HepG2 (cell line): Measurements from ENCODE around the gene MAJIN. TPM values are rescaled to one million over a fixed set of nuclear protein-coding genes. Genes with fewer than 3 reads are reported as not detected.

Experiments
- ATAC-seq: fragments of 200-7000 bp; cut with Tn5 transposase; 3 replicates; pipeline ENCODE4 v1.9.1; 2020; ENCODE audit warnings: mild to moderate bottlenecking, moderate library complexity
- BruUV-seq: library from RNA; stranded (reverse); fragments of 400-500 nt; replicated peaks from 2 replicates; lab custom pipeline; 2021; lab: Mats Ljungman, UMichigan
- CTCF ChIA-PET: fragments of 300-600 bp; formaldehyde crosslinking; extraction: SDS; loops from one replicate; lab custom pipeline; 2021; ENCODE audit warnings: low total read pairs, inconsistent platforms, low intra/inter-chr PET ratio; lab: Yijun Ruan, JAX
- POLR2A ChIA-PET: fragments of 350-600 bp; sonication (Branson Sonifier 250); formaldehyde crosslinking; loops from one replicate; lab custom pipeline; 2020; ENCODE audit warnings: antibody characterized with exemption, inconsistent platforms; lab: Yijun Ruan, JAX
- DNase-seq: peaks from one replicate; pipeline ENCODE4 v3.0.0-alpha.2; 2015; ENCODE audit warnings: low spot score
- FAIRE-seq: peaks from 3 replicates; lab custom pipeline; 2011; peaks lifted over from hg19 to GRCh38; lab: Jason Lieb, UNC
- H2AFZ ChIP-seq: one replicate; pipeline ENCODE4 v1.6.1; 2011; ENCODE audit warnings: low read length, inconsistent platforms
- H3K27ac ChIP-seq: fragments of 300-600 bp; 3 replicates; pipeline ENCODE4 v1.8.0; 2011; ENCODE audit warnings: mixed run types, mild to moderate bottlenecking, mixed read lengths, low read length, inconsistent platforms; ENCODE audit not compliant: insufficient read depth; ENCODE audit errors: extremely low read length
- H3K27me3 ChIP-seq, 2 experiments: fragments of 200-600 bp in 1 of 2; 2 replicates in 1 of 2; 3 replicates in 1 of 2; pipeline versions ENCODE4 v1.6.0 to v1.8.0; 2011; ENCODE audit warnings: low read length in 2 of 2, mild to moderate bottlenecking in 2 of 2, moderate library complexity in 2 of 2, inconsistent platforms in 1 of 2; ENCODE audit not compliant: insufficient read depth in 2 of 2, control insufficient read depth in 1 of 2
- H3K36me3 ChIP-seq, 2 experiments: fragments of 200-600 bp in 1 of 2; replicated peaks in 1 of 2; 2 replicates in 1 of 2; 3 replicates in 1 of 2; pipeline versions ENCODE4 v1.5.1 to v1.8.0; 2011; ENCODE audit warnings: low read length in 2 of 2, inconsistent platforms in 1 of 2; ENCODE audit not compliant: insufficient read depth in 2 of 2, control insufficient read depth in 1 of 2
- H3K4me1 ChIP-seq: 2 replicates; pipeline ENCODE4 v1.5.1; 2012; ENCODE audit warnings: low read length, inconsistent platforms; ENCODE audit not compliant: insufficient read depth
- H3K4me2 ChIP-seq: 2 replicates; pipeline ENCODE4 v1.6.0; 2011; ENCODE audit warnings: low read depth, low read length, inconsistent platforms
- H3K4me3 ChIP-seq, 3 experiments: fragments of 200-600 bp in 1 of 3; sonication (generic), shearing (Covaris generic) in 1 of 3; replicated peaks in 1 of 3; 2 replicates each; pipeline ENCODE4 v1.5.1; 2011 to 2016; ENCODE audit warnings: low read length in 3 of 3, inconsistent platforms in 2 of 3, low read depth in 2 of 3, mild to moderate bottlenecking in 2 of 3, control low read depth in 1 of 3, mixed read lengths in 1 of 3; ENCODE audit not compliant: insufficient read depth in 1 of 3
- H3K79me2 ChIP-seq: one replicate; pipeline ENCODE4 v1.6.1; 2011; ENCODE audit warnings: low read length, inconsistent platforms; ENCODE audit not compliant: insufficient read depth
- H3K9ac ChIP-seq: 2 replicates; pipeline ENCODE4 v1.6.0; 2011; ENCODE audit warnings: mild to moderate bottlenecking, low read depth, low read length, inconsistent platforms; ENCODE audit not compliant: insufficient read depth
- H3K9me3 ChIP-seq: 2 replicates; pipeline ENCODE4 v1.5.1; 2012; ENCODE audit warnings: mild to moderate bottlenecking, low read length
- H4K20me1 ChIP-seq: 2 replicates; pipeline ENCODE4 v1.6.0; 2011; ENCODE audit warnings: inconsistent platforms, mild to moderate bottlenecking, low read length, moderate library complexity; ENCODE audit not compliant: insufficient read depth
- EEA1 ChIP-seq: sonication (generic); formaldehyde crosslinking; IDR thresholded peaks from 2 replicates; pipeline ENCODE4 v1.5.1; 2020; ENCODE audit warnings: mild to moderate bottlenecking, missing genetic modification reagents, borderline replicate concordance
- HNRNPUL1 ChIP-seq: fragments of 200-400 bp; formaldehyde crosslinking; IDR thresholded peaks from 2 replicates; pipeline ENCODE4 v1.6.1; 2017; ENCODE audit warnings: low read depth, mild to moderate bottlenecking, low read length, moderate library complexity
- MTA3 ChIP-seq: sonication (generic); formaldehyde crosslinking; IDR thresholded peaks from 2 replicates; pipeline ENCODE4 v1.4.0; 2020; ENCODE audit warnings: missing genetic modification reagents
- NFRKB ChIP-seq: fragments of 450-650 bp; IDR thresholded peaks from 2 replicates; pipeline ENCODE4 v1.6.1; 2017
- NR2C2 ChIP-seq: sonication (generic); formaldehyde crosslinking; IDR thresholded peaks from 2 replicates; pipeline ENCODE4 v1.4.0; 2020; ENCODE audit warnings: missing genetic modification reagents, mild to moderate bottlenecking, moderate library complexity, borderline replicate concordance
- ZFY ChIP-seq: sonication (generic); formaldehyde crosslinking; IDR thresholded peaks from 2 replicates; pipeline ENCODE4 v1.4.0; 2020; ENCODE audit warnings: missing genetic modification reagents
- ZNF160 ChIP-seq: sonication (generic); formaldehyde crosslinking; IDR thresholded peaks from 2 replicates; pipeline ENCODE4 v1.8.0; 2022; ENCODE audit warnings: mild to moderate bottlenecking, inconsistent platforms, missing genetic modification reagents
- ZNF335 ChIP-seq: sonication (generic); formaldehyde crosslinking; IDR thresholded peaks from 2 replicates; pipeline ENCODE4 v1.4.0; 2020; ENCODE audit warnings: missing genetic modification reagents
- ZNF660 ChIP-seq: sonication (generic); formaldehyde crosslinking; IDR thresholded peaks from 2 replicates; pipeline ENCODE4 v1.5.1; 2020; ENCODE audit warnings: mild to moderate bottlenecking, low read depth, missing genetic modification reagents, borderline replicate concordance
- WGBS: methylation state at CpG from one replicate; pipeline ENCODE4 v1.1.6; 2017; ENCODE audit warnings: low lambda C conversion rate; 5-methylcytosine and 5-hydroxymethylcytosine counted together
- in situ Hi-C: cut with HindIII; loops from 2 replicates; pipeline ENCODE4 v1.10.0; 2017; ENCODE audit warnings: low pct_unique_long_range_greater_than_20kb; ENCODE audit not compliant: extremely low pct_ligation_motif_present
- intact Hi-C: fragments of 100-400 bp; cut with micrococcal nuclease; formaldehyde crosslinking; loops from one replicate; pipeline ENCODE4 v1.10.0; 2022; ENCODE audit not compliant: unreplicated experiment
- polyA plus RNA-seq, 8 experiments: library from polyadenylated mRNA; depleted of rRNA in 3 of 8; stranded (reverse) in 7 of 8; unstranded in 1 of 8; fragments of >200 nt; fragmentation: Illumina TruSeq in 4 of 8; extraction: Trizol in 4 of 8; gene quantifications; 2 replicates each; pipeline versions ENCODE4 v1.2.1 to v1.2.3, GENCODE V29; 2011 to 2016; ENCODE audit warnings: low read depth in 4 of 8, missing spikeins in 1 of 8, mixed read lengths in 1 of 8; ENCODE audit not compliant: insufficient read depth in 1 of 8
- total RNA-seq, 5 experiments: library from RNA; depleted of rRNA; stranded (reverse); fragments of >200 nt; fragmentation: Illumina TruSeq; extraction: Trizol; gene quantifications; 2 replicates each; pipeline ENCODE4 v1.2.3, GENCODE V29; 2016; ENCODE audit warnings: low read depth in 1 of 5
- TF ChIP-seq, protein P1 (sequence below): sonication (generic); formaldehyde crosslinking; IDR thresholded peaks from 2 replicates; pipeline ENCODE4 v1.4.0; 2020; ENCODE audit warnings: low read depth, mild to moderate bottlenecking, missing genetic modification reagents
- TF ChIP-seq, protein P2 (sequence below): sonication (generic); formaldehyde crosslinking; IDR thresholded peaks from 2 replicates; pipeline ENCODE4 v1.4.0; 2020; ENCODE audit warnings: missing genetic modification reagents, borderline replicate concordance
- TF ChIP-seq, protein P3 (sequence below): sonication (generic); formaldehyde crosslinking; IDR thresholded peaks from 2 replicates; pipeline ENCODE4 v1.4.0; 2020; ENCODE audit warnings: missing genetic modification reagents

MAJIN gene
- total and polyA plus RNA-seq, 2 of the 13 experiments (the other 11 are each of a cell fraction or from before 2014, with no cell fraction given): not detected

DNA sequence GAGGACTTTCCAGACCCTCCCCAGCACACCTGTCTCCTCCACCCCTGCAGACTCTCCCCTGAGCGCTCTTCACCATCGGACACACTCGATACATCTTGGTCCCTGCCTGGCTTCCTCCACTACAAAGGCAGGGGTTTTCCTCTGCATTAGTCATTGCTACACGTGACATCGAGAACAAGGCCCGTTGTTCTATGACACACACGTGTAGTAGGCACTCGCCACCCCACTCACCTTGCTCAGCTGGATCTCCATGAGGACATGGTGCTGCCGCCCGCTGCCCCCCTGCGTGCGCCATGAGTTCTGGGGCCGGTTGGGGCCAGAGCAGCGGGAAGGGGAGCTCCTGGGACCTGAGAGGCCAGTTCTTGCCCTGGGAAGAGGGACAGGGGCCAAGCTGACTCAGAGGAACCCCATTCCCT, 71.6 kb downstream of the MAJIN start:
- ATAC-seq (no peak), FAIRE-seq (no peak), DNase-seq (no peak)
- peaks cover 24 to 33% of the 10 kb centered on the region in 2 experiments; a peak in 4 of 5 replicates for H3K36me3 ChIP-seq
- ChIA-PET CTCF (no interaction called here), POLR2A (interaction anchor here (1.3 kb wide), 1 partner anchor 16 kb away, joined by 6 read pairs; no protein-coding TSS in a partner anchor)
- H4K20me1 ChIP-seq: no peaks in the 10 kb centered on the region
- no peaks in the 10 kb centered on the region for H3K9me3 ChIP-seq
- no peak overlapping the region for H3K27ac ChIP-seq
- TF ChIP-seq, protein P1, sequence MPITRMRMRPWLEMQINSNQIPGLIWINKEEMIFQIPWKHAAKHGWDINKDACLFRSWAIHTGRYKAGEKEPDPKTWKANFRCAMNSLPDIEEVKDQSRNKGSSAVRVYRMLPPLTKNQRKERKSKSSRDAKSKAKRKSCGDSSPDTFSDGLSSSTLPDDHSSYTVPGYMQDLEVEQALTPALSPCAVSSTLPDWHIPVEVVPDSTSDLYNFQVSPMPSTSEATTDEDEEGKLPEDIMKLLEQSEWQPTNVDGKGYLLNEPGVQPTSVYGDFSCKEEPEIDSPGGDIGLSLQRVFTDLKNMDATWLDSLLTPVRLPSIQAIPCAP (CRISPR knock-in tag): no peak
- TF ChIP-seq MTA3 (CRISPR knock-in tag) (no peak), ZNF335 (CRISPR knock-in tag) (no peak), EEA1 (no peak), ZFY (CRISPR knock-in tag) (no peak), NFRKB (no peak), NR2C2 (CRISPR knock-in tag) (no peak), ZNF660 (no peak), ZNF160 (no peak), HNRNPUL1 (no peak)
- TF ChIP-seq, protein P2, sequence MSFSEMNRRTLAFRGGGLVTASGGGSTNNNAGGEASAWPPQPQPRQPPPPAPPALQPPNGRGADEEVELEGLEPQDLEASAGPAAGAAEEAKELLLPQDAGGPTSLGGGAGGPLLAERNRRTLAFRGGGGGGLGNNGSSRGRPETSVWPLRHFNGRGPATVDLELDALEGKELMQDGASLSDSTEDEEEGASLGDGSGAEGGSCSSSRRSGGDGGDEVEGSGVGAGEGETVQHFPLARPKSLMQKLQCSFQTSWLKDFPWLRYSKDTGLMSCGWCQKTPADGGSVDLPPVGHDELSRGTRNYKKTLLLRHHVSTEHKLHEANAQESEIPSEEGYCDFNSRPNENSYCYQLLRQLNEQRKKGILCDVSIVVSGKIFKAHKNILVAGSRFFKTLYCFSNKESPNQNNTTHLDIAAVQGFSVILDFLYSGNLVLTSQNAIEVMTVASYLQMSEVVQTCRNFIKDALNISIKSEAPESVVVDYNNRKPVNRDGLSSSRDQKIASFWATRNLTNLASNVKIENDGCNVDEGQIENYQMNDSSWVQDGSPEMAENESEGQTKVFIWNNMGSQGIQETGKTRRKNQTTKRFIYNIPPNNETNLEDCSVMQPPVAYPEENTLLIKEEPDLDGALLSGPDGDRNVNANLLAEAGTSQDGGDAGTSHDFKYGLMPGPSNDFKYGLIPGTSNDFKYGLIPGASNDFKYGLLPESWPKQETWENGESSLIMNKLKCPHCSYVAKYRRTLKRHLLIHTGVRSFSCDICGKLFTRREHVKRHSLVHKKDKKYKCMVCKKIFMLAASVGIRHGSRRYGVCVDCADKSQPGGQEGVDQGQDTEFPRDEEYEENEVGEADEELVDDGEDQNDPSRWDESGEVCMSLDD (CRISPR knock-in tag): no peak
- TF ChIP-seq, protein P3, sequence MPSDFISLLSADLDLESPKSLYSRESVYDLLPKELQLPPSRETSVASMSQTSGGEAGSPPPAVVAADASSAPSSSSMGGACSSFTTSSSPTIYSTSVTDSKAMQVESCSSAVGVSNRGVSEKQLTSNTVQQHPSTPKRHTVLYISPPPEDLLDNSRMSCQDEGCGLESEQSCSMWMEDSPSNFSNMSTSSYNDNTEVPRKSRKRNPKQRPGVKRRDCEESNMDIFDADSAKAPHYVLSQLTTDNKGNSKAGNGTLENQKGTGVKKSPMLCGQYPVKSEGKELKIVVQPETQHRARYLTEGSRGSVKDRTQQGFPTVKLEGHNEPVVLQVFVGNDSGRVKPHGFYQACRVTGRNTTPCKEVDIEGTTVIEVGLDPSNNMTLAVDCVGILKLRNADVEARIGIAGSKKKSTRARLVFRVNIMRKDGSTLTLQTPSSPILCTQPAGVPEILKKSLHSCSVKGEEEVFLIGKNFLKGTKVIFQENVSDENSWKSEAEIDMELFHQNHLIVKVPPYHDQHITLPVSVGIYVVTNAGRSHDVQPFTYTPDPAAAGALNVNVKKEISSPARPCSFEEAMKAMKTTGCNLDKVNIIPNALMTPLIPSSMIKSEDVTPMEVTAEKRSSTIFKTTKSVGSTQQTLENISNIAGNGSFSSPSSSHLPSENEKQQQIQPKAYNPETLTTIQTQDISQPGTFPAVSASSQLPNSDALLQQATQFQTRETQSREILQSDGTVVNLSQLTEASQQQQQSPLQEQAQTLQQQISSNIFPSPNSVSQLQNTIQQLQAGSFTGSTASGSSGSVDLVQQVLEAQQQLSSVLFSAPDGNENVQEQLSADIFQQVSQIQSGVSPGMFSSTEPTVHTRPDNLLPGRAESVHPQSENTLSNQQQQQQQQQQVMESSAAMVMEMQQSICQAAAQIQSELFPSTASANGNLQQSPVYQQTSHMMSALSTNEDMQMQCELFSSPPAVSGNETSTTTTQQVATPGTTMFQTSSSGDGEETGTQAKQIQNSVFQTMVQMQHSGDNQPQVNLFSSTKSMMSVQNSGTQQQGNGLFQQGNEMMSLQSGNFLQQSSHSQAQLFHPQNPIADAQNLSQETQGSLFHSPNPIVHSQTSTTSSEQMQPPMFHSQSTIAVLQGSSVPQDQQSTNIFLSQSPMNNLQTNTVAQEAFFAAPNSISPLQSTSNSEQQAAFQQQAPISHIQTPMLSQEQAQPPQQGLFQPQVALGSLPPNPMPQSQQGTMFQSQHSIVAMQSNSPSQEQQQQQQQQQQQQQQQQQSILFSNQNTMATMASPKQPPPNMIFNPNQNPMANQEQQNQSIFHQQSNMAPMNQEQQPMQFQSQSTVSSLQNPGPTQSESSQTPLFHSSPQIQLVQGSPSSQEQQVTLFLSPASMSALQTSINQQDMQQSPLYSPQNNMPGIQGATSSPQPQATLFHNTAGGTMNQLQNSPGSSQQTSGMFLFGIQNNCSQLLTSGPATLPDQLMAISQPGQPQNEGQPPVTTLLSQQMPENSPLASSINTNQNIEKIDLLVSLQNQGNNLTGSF (CRISPR knock-in tag): no peak
- H3K79me2 ChIP-seq: no peaks in the 10 kb centered on the region
- H3K4me2 ChIP-seq: no peak overlapping the region
- in situ Hi-C loops (no loop called here), intact Hi-C loops (no loop called here)
- H2AFZ ChIP-seq: no peak overlapping the region
- no peaks in the 10 kb centered on the region for H3K27me3 ChIP-seq
- H3K9ac ChIP-seq: no peak overlapping the region
- BruUV-seq: no TSS peak
- no peak overlapping the region for H3K4me3 ChIP-seq
- 97% methylated on average over 13 of the region's 14 CpGs for WGBS
- H3K4me1 ChIP-seq: no peaks in the 10 kb centered on the region
